Ishikawa (cell line): Measurements from ENCODE around the gene PTPN18.

Experiments used
- CREB1 ChIP-seq: IDR thresholded peaks from 2 replicates; pipeline ENCODE4 v1.6.1; 2012; ENCODE audit warnings: low read depth
- EP300 ChIP-seq: IDR thresholded peaks from 2 replicates; pipeline ENCODE4 v1.6.1; 2012; ENCODE audit warnings: borderline replicate concordance
- FOXM1 ChIP-seq: IDR thresholded peaks from 2 replicates; pipeline ENCODE4 v1.6.1; 2012; ENCODE audit warnings: low read depth, borderline replicate concordance
- TAF1 ChIP-seq: IDR thresholded peaks from 2 replicates; pipeline ENCODE4 v1.6.1; 2012; ENCODE audit warnings: low read depth, mild to moderate bottlenecking
- YY1 ChIP-seq: IDR thresholded peaks from 2 replicates; pipeline ENCODE4 v1.6.1; 2012; ENCODE audit warnings: low read depth
- TF ChIP-seq, protein P1 (sequence below): IDR thresholded peaks from 2 replicates; pipeline ENCODE4 v1.6.1; 2012
- TF ChIP-seq, protein P2 (sequence below): IDR thresholded peaks from 2 replicates; pipeline ENCODE4 v1.6.1; 2012; ENCODE audit warnings: low read depth, mild to moderate bottlenecking

DNA sequence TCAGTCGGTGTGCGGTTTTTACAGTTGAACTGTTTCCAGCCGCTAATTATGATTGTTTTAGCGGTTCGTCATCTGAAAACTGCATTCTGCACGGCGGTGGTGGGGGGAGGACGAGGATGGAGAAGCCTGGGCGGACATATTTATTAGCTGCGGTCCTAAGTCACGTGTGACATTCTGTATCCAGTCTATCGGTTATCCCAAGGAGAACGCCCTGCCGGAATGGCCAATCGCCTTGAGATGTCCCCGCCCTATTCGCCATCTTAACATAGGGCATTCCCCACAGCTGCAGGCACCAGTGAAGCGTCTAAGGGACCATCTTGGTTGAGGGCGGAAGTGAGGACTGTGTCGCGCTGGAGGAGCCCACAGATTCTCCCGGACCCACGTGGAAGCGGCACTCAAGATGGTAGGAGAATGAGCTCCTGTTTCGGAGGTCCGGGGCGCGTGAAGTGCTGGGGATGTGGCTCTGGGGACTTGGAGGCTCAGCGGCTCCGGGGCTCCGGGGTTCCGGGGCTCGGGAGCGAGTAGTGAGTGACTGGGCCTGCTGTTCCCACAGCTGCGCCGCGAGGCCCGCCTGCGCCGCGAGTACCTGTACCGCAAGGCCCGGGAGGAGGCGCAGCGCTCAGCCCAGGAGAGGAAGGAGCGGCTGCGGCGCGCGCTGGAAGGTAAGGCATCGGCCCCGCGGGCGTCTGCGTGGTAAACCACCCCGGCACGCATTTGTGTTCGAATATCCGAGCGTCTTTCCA is 13.2 kb upstream of the PTPN18 start, which contains the start of gene IMP4:
- TF ChIP-seq YY1 (peak; percentile 98), FOXM1 (no peak; the same call in 1 of the 2 replicates), EP300 (no peak), TAF1 (peak; percentile 57), CREB1 (peak; percentile 41; the same call in 1 of the 2 replicates)
- TF ChIP-seq, protein P1, sequence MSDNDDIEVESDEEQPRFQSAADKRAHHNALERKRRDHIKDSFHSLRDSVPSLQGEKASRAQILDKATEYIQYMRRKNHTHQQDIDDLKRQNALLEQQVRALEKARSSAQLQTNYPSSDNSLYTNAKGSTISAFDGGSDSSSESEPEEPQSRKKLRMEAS, result peak; percentile 97
- TF ChIP-seq, protein P2, sequence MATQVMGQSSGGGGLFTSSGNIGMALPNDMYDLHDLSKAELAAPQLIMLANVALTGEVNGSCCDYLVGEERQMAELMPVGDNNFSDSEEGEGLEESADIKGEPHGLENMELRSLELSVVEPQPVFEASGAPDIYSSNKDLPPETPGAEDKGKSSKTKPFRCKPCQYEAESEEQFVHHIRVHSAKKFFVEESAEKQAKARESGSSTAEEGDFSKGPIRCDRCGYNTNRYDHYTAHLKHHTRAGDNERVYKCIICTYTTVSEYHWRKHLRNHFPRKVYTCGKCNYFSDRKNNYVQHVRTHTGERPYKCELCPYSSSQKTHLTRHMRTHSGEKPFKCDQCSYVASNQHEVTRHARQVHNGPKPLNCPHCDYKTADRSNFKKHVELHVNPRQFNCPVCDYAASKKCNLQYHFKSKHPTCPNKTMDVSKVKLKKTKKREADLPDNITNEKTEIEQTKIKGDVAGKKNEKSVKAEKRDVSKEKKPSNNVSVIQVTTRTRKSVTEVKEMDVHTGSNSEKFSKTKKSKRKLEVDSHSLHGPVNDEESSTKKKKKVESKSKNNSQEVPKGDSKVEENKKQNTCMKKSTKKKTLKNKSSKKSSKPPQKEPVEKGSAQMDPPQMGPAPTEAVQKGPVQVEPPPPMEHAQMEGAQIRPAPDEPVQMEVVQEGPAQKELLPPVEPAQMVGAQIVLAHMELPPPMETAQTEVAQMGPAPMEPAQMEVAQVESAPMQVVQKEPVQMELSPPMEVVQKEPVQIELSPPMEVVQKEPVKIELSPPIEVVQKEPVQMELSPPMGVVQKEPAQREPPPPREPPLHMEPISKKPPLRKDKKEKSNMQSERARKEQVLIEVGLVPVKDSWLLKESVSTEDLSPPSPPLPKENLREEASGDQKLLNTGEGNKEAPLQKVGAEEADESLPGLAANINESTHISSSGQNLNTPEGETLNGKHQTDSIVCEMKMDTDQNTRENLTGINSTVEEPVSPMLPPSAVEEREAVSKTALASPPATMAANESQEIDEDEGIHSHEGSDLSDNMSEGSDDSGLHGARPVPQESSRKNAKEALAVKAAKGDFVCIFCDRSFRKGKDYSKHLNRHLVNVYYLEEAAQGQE, result no peak
